ENCODE results near the gene EIF4H. TPM values are rescaled to one million over a fixed set of nuclear protein-coding genes. Genes with fewer than 3 reads are reported as not detected.

Gene EIF4H
- total and polyA plus RNA-seq, 2 of the 8 experiments (the other 6 are each of a cell fraction or from before 2014, with no cell fraction given) = 323 to 382 TPM

DNA sequence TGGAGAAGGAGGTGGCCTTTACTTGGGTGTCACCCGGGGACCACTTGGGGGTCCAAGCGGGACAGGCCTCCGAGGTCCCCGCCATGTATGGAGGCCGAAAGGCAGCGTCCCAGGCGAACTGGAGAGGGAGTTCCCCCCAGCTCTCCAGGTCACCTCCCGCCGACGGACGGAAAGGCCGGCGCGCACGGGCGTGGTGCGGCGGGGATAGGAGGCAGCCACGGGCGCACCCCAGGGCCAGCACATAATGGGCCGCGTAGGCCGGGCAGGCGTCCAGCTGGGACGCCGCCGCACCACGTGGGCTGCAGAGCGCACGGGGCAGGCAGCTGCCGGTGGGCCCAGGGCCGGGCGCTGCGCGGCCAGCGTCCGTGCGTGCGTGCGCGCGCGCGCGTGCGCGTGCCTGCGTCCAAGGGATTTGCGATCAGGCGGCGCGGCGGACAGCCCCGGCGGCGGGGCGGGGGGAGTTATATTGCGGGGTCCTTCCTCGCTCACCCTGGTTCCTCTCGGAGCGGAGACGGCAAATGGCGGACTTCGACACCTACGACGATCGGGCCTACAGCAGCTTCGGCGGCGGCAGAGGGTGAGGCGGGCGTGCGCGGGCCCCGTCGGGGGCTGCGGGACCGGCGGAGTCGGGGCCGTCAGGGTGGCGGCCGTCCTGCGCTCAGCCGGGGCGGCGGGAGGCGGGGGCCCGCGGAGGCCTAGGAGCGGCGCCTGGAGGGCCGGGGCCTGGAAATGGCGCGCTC is at the start of gene EIF4H (continued):
- TF ChIP-seq HDAC6 (IDR thresholded peaks at IDR 0.05; ENCODE audit: low read depth, low read length) (no peak), NANOG (IDR thresholded peaks at IDR 0.05; ENCODE audit: insufficient read depth, low read depth, low read length, poor library complexity, severe bottlenecking) (no peak), RBBP5 (IDR thresholded peaks at IDR 0.05; ENCODE audit: borderline replicate concordance, low read depth, low read length) (peak; percentile 51; the same call in 1 of the 2 replicates), E2F6 (IDR thresholded peaks at IDR 0.05) (0 out of 2 replicates have a peak, but pooled peaks have one; percentile 43), SUZ12 (IDR thresholded peaks at IDR 0.05; ENCODE audit: low read length) (no peak), TBP (IDR thresholded peaks at IDR 0.05; ENCODE audit: low read depth, low read length) (peak; percentile 94), SIN3A (conservative IDR thresholded peaks at IDR 0.05 in 1 of 2, IDR thresholded peaks at IDR 0.05 in 1 of 2; ENCODE audit: low read depth in 1 of 2, low read length in 2 of 2) (peak; percentile 31 to 52; a peak in 2 of 4 replicates)
- TF ChIP-seq, protein P1, sequence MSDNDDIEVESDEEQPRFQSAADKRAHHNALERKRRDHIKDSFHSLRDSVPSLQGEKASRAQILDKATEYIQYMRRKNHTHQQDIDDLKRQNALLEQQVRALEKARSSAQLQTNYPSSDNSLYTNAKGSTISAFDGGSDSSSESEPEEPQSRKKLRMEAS (IDR thresholded peaks at IDR 0.05) = peak; percentile 95

Measured in H1 (cell line).